Measurements from ENCODE around the gene SPTLC1.

Gene SPTLC1

DNA sequence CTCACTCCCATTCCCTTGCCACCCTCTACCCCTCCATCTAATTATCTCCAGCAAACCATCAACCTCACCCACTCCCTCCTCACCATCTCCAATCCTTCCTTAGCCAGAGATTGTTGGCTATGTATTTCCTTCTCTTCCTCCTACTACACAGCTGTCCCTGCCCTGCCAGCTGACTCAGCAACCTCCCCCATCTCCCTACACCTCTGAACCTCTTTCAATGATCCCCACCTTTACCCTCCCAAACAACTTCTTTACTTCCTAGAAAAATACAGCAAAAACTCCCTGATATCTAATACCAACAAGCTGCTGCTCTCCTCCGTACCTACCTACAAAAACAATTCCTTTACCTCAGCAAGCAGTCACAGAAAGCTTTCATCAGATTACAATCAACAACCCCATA is 37.3 kb downstream of the SPTLC1 start:
- no peak for DNase-seq

DNA sequence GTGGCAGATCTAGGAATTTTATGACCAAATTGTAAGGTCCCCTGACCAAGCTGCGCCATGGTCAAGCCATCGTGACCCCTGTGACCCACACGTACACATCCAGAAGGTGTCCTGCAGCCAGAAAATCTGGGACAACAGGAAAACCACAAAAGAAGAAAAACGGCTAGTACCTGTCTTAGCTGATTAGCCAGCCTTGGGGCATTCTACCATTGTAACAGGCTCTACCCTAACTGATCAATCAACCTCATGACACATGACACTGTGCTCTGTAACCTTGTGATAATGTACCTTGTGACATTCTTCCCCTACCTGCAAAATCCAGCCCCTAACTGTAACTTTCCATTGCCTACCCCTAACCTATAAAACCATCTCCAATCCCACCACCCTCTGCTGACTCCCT is 43.6 kb downstream of the SPTLC1 start:
- no peak for DNase-seq

DNA sequence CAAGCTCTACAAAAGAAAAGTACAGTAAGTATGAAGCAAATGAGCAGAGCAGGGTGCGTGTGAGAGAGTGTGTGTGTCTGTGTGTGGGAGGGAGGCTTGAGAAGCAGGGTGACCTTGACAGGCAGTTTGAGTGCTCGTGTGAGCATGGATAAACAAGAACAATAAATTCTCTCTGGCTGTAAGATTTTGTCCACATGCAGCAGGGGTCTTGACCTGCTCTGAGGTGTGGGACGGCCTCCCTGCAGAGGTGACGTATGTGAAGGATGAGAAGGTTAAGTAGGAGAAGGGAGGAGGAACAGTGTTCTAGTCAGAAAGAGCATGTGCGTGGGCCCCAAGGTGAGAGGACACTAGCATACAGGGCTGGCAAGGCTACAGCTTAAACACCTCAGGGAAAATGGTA is 49.0 kb downstream of the SPTLC1 start:
- no peak for DNase-seq

DNA sequence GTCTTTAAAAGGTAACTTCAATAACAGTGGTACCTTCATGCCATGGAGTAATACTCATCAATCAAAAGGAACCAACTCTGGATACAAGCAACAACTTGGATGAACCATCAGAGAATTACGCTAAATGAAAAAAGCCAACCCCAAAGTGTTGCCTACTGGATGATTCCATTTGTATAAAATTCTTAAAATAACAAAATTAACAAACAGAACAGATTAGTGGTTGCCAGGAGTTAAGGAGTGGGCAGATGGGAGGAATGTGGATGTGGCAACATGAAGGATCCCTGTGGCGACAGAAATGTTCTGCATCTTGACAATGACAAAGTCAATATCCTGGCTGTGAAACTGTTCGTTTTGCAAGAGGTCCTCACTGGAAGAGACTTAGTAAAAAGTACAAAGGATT is 50.5 kb downstream of the SPTLC1 start:
- no peak for DNase-seq

DNA sequence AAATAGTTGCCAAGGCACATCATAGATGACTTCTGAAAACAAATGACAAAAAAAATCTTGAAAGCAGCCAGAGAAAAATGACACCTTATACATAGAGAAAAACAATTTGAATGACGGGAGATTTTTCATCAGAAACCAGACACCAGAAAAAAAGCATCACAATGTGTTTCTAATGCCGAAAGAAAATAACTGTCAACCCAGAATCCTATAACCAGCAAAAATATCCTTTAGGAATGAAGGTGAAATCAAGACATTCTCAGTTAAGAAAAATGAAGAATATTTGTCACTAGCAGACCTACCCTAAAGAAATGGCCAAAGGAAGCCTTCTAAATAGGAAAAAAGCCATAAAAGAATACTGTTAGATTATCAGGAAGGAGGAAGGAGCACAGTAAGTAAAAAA is 54.0 kb downstream of the SPTLC1 start:
- no peak for DNase-seq

DNA sequence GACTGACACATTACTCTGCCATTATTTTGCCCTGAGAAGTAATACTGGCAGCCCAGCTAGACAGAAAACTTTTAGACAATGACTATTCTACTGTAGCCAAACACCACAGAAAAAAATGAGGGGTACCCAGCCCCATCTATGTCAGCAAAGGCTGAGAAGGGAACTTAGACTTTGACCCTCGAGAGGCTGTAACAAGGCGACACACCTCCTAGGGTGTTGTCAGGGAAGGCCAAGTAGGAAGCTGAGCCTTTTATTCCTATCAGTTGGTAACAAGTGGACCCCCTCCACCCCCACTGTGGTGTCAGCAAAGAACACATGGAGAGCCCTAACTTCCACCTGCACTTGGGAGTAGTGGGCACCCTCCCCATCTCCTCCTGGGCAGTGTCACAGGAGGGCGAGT is 55.6 kb downstream of the SPTLC1 start:
- DNase-seq: no peak

DNA sequence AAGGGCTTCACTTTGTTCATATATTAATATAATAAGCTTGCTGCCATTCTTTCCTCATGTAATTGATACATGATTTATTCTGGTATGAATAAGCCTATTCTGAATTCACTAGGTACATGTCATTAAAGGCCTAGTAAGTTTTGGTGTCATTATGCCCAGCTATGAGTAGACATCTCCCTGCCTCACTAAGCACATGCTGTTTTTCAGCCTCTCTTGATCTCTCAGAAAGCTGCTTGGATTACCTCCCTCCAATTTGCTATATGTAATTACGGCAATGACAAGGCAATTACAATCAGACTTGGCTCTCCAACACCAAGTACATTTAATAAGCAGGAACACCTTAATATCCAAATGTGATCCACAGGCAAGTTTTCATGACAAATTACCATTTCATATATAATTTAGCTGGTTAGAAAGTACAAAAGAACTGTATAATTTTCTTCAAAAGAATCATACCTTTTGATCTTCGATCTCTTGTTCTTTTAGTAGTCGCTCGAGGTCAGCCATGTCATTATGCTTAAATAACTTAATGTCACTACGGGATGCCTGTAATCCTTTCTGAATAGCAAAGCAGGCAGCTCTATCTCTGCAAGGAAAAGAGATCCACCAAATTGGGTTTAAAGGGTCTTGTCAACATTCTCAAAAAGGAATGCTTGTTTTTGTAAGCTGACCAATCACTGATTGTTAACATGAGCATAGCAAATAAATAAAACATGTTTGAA is 56.3 kb downstream of the SPTLC1 start:
- DNase-seq: no peak

DNA sequence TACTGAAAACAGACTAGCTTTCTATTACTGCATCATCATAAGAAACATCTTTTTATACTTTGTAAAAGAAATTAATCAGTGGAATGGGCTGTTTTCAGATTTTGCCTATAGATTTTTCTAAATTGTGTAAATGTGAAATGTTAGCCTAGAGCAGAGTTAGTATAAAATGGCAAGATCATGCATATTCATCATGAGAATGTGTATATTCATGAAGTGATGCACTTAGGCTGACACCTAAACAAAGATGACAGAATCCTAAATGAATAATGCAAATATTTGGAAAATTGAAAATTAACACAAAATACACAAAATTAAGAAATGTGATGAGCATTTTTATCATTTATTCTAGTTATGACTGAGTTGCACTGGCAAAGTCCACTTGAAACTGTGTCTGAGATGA is 57.2 kb downstream of the SPTLC1 start:
- no peak for DNase-seq

DNA sequence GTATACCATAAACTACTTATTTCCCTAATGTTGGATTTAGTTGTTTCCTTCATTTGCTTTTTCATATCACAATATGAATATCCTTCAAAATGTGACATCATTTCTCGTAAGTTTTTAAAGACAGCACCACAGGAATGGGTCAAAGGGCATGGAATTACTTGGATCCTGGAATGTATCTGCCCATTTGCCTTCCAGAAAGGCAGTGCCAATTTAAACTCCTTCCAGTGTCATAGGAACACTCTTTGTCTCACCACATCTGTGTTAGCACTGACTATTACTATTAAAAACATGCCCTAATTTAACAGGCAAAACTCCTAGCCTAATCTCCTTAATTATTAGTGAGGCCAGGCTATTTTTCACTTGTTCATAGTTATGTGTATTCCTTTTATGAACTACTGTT is 58.0 kb downstream of the SPTLC1 start:
- no peak for DNase-seq

DNA sequence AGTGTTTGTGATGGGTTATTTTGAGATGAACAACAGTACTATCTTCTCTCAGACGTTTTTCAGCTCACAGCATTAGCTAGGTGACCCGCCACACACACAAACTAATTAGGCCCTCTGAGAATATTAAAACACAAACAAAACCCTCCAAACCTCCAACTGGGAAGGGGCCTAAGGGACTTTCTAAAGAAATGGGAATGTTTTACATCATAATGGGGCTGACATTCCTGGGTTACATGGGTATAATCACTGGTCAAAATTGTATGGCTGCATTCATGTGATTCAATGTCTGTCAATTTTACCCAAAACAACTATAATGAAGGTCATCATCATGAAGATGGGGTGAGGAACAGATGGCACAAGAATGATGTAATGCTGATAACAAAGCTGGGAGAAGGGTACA is 59.6 kb downstream of the SPTLC1 start:
- DNase-seq: no peak

DNA sequence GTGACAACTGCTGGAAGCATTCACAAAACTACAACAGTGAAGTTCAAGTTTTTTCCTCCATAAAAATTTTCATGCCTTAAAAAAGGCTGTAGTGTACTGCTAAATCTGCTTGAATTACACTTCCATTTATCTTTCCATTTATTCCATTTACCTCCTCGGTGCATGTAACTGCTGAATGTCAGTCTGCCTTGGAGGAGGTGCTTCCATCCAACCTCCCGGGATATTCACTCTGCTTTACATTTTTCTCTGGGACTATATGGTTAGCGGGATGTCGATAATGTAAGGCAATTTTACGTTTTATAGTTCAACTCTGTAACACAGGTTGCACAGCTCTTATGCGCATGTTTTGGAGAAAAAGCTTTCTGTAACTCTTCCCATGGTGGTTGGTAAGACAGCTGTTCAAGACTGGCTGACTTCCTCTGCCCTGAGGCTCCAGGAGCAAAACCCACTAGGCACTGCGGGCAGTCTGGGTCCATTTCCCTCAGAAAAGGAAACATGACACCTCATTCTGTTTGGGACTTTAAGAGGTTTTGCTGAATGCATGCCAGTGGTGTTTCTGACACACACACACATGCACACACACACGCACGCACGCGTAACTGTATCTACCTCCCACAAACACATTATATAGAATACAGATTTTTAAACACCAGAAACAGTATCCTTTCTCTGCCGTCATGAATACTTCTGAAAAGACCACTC is 66.1 kb downstream of the SPTLC1 start:
- no peak for DNase-seq

DNA sequence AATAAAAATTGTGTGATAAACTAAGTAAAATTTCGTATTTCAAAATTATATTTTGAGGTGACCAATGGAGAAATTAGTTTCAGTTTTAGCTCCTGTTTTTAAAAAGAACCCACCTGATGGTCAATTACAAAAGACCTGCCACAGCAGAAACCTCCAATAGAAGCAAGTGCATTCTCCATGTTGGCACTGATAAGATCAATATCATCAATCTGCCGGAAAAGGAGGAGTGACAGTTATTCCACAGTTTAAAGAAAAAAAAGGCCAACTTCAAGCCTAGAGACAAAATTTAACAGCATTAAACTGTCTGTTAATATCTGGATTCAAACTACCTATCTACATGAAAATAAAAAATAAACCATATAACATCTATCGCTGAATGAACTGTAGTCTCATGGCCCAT is 67.7 kb downstream of the SPTLC1 start:
- DNase-seq: no peak

DNA sequence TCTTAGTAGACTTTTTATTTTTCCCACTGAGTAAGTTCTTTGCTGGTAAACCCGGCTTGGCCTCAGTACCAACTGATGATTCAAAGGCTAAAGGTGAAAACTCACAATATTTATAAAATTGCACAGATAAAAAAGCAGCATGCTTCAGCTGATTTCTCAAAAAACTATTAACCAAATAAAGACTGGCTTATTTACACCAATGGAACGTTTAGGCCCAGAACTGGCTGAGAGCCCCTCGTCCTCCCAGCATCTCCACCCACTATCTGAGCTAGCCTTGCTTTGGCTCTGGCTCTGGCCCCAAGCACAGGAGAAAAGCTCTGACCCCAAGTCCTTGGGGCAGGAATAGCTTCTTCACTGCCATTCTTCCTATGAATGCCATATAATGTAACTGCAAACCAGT is 68.5 kb downstream of the SPTLC1 start:
- DNase-seq: no peak

DNA sequence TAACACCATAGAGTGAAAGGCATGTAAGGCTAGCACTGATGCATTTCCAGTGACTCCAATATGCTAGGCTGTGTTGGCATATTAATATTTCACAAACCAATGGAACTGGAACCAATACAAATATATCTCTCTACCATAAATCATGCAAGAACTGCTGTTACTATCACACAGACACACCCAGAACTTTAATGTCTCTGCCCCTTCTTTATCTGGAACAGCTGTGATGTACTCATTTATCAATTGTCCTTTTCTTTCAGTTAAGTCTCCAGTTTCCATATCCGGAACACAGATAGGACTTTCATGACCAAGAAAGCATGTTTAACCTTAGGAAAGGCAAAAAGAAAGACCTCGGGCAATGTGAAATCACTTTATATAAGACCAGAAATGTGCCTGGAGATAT is 70.3 kb downstream of the SPTLC1 start:
- DNase-seq: peak; percentile 74

DNA sequence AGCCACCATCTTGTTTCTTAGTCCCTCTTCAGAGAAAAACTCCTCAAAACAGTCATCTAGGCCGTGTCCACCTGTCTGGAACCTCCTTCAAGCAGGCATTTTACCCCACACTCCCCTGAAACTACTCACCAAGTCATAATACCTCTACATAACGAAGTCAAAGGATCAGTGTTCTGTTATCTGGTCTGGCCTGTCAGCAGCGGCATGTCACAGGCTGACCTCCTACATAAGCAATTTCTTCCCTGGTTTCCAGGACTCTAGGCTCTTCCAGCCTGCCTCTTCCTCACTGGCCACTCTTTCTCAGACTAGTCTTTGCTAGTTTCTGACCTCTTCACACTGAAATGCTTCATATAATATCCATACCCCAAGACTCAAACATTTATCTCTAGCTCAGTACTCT is 72.2 kb downstream of the SPTLC1 start:
- no peak for DNase-seq

DNA sequence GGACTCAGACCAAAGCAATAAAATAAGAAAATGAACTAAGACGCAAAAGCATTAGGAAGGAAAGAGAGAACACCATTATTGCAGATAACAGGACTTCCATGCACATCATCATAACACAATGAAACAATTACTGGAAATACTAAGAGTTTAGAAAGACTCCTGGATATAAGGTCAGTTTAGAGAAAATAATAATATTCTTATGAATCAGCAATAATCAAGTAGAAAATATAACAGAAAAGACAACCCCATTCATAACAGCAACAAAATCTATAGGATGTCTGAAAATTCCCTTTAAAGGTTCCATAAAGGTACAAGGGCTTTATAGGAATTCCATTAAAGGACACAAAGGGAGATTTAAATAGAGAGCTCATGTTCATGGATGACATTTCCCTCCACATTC is 73.0 kb downstream of the SPTLC1 start:
- DNase-seq: no peak

DNA sequence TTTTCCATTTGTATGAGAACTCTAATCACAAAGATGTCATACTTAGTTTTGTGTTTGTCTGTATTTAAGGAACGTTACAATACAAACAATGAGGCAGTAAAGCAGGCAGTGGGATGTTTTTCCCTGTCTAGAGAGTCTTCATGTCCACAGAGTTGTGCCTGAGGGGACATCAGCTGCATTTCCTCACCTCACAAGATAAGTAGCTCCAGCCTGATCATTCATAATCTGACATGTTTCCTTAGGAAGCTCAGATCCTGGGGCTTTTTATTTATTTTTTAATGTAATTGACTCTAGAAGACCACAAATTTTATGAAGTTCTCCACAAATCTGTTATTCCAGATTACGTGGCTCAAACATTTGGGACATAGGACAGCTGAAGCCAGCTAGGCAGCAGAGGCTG is 78.5 kb downstream of the SPTLC1 start:
- no peak for DNase-seq

DNA sequence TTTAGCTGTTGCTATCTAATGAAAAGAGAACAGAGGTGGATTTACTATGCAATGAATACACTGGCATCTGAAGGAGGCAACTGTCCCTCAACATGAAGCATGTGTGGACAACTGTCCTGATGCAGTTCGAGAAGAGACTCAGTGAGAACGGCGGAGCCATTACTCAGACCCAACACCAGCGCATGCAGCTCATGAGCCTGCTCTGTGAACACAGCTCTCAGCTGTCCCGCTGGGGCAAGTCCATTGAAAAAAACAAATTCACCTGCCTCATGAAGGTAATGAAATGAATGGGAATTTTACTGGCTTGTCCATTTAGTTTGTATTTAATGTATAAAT is 78.8 kb downstream of the SPTLC1 start:
- no peak for DNase-seq

DNA sequence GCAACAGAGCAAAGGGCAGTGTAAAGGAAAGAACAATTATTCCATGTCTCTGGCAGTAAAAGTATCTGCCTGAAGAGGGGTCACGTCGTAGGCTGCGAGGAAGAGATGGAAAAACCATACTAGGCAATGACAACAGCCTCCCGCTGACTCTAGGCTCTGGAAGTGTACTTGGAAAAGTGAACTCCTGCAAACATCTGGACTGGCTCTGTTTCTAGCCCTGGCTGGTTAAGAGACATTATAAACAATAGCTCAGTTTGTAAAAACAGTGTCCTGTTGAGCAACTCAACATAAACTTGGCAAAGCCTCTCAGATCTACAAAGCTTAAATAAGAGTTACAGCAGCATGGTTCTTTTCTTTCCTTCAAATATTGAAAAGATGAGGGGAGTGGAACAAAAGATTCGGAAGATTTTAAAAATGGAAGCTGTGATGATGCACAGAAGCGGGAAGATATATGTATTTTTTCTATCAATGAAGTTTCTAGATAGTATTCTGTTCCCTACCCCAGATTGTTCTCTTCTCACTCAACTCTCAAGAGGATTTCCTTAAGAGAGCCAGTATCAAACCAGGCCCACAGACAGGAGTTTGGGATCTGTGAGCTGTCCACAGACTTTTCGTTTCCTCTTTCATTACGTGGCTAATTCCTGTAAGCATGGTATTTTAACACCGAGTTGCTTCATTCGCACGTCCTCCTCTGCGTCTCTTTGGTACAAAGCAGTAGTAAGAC is 79.4 kb downstream of the SPTLC1 start:
- no peak for DNase-seq

DNA sequence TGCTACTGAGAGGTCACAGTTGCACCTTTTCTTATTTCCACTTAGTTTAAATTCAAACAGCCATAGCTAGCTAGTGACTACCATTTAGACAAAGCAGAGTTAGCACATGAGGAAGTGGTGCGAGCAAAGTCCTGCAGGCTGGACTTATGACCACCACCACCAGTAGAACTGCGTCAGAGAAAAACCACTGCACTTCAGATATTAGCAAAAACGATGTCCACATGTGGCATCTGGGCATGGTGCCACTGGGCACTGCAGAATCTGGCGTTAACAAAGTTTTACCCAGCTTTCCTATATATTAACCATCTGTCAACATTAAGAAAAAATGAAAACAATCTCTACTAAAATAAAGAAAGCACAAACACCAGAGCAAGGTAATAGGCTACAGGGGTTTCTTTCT is 80.1 kb downstream of the SPTLC1 start:
- no peak for DNase-seq

DNA sequence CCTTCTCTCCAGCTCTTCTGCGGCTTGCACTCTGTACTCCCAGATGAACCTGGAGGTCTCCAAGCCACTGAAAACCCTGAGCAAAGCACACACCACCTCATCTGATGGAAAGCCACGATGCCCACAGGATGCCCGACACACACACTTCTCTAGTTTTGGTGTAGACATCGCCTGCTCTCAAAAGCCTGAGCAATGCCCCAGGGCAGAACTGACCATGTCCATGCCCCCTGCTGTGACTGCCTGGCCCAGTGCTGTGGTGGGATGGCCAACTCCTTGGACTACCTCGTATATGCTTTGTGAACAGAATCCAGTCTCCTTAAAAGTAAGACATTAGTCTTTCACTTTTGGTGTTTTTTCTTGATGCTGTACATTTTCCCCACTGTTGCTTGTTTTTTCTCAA is 81.2 kb downstream of the SPTLC1 start:
- no peak for DNase-seq

DNA sequence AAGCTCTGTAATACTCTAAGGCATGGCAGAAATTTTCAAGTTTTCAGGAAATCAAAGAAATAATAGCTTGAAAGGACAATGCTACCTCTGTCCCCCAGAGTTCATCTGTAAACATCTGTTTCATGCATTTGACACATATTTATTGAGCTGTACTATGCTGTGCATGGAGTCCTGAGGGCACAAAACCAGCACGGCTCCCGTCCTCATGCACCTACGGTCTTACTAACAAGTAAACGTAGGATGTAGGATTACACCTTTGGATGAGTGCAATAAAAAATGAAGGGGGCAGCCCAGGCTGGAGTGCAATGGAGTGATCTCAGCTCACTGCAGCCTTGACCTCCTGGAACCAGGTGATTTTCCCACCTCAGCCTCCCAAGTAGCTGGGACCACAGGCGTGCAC is 81.9 kb downstream of the SPTLC1 start:
- no peak for DNase-seq

DNA sequence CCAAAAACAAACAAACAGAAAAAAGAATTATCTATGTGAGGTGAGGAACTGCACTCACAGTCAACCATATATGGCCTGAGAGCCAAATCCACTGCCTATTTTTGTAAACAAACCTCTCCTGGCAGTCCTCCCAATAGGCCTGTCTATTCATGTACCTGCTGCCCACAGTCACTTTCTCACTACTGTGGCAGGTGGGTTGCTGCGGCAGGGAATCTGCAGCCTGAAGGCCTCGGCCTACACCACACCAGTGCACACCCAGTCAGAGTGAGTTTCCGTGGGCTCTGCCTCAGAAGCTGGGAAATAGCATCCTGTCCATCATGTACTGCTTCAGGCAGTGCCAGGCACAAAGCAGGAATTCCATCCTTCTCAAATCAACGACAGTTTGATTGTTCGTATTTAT is 82.3 kb downstream of the SPTLC1 start:
- DNase-seq: no peak

DNA sequence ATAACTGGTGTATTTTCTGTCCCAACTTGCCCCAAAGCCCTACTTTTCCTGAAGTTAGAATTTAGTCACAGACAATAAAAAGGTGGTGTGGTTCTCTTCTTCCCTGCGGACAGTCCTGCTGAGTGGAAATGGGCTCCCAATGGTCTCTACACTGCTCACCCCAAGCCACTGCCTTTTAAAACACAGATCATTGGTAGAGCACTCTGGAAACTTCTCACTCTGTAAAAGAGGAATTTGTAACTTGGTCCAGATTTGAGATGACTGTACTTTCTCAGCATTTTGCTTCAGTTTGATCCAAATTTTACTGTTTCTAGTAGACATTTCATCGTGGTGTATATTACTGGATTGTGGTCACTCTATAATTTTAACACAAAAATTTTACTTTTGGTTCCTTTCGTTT is 84.8 kb downstream of the SPTLC1 start:
- DNase-seq: no peak

DNA sequence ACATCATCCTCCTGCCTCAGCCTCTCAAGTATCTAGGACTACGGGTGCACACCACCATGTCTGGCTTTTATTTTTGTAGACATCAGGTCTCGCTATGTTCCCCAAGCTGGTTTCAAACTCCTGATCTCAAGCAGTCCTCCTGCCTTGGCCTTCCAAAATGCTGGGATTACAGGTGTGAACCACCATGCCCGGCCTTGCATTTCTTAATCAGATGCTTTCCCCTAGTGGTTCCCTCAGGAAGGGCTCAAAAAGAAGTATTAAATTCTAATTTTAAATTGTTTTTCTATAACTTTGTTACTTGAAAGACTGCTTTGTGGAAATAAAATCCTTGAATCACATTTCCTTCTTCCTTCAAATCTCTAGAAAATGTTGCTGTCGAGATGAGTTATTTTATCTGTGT is 85.7 kb downstream of the SPTLC1 start:
- no peak for DNase-seq
